Fibroblast of upper back skin (primary cell): ENCODE results near the gene LRRC4B.

Experiments
- DNase-seq: peaks from one replicate; pipeline ENCODE4 v3.0.0-alpha.2; 2013

Gene LRRC4B

GRCh38 chr19:50518091-50519005 lies 49.9 kb downstream of the LRRC4B start:
- DNase-seq, result no peak

- DNase-seq, result no peak
Observed at GRCh38 chr19:50517704-50518075, 50.5 kb downstream of the LRRC4B start.

- DNase-seq, result no peak
Observed at GRCh38 chr19:50516964-50517703, 51.1 kb downstream of the LRRC4B start.

- no peak for DNase-seq
Observed at GRCh38 chr19:50516456-50516855, 51.8 kb downstream of the LRRC4B start.

GRCh38 chr19:50515168-50515561 lies 53.1 kb downstream of the LRRC4B start:
- DNase-seq, result no peak

GRCh38 chr19:50514346-50515167 lies 53.7 kb downstream of the LRRC4B start:
- no peak for DNase-seq

GRCh38 chr19:50513746-50514345 lies 54.4 kb downstream of the LRRC4B start, which contains the start of gene ASPDH:
ASPDH (minus strand) TSS chr19:50513913; CDS start chr19:50513823, 90 bp downstream.
- no peak for DNase-seq

GRCh38 chr19:50512999-50513745 lies 55.1 kb downstream of the LRRC4B start:
- no peak for DNase-seq

GRCh38 chr19:50512112-50512998 lies 55.9 kb downstream of the LRRC4B start:
- DNase-seq, result no peak

- peak; percentile 100 for DNase-seq
Observed at GRCh38 chr19:50511069-50511822, 57.0 kb downstream of the LRRC4B start, which contains the start of gene JOSD2. JOSD2 (minus strand) TSS chr19:50511191; CDS start chr19:50510431, 760 bp downstream.

GRCh38 chr19:50510700-50511068 lies 57.6 kb downstream of the LRRC4B start:
- DNase-seq, result no peak

GRCh38 chr19:50510121-50510670 lies 58.0 kb downstream of the LRRC4B start:
- DNase-seq, result no peak

- no peak for DNase-seq
Observed at GRCh38 chr19:50509366-50509765, 58.9 kb downstream of the LRRC4B start.

GRCh38 chr19:50508843-50509190 lies 59.4 kb downstream of the LRRC4B start:
- no peak for DNase-seq

- no peak for DNase-seq
Observed at GRCh38 chr19:50507376-50507775, 60.9 kb downstream of the LRRC4B start.

- no peak for DNase-seq
Observed at GRCh38 chr19:50506700-50507099, 61.5 kb downstream of the LRRC4B start.

- DNase-seq, result no peak
Observed at GRCh38 chr19:50505856-50506611, 62.2 kb downstream of the LRRC4B start.

- DNase-seq, result no peak
Observed at GRCh38 chr19:50501568-50502475, 66.4 kb downstream of the LRRC4B start.
